Measurements from ENCODE around the gene RPRD1B. TPM values are rescaled to one million over a fixed set of nuclear protein-coding genes. Genes with fewer than 3 reads are reported as not detected.
"Not testable (repeated sequence)": the region's sequence is repeated elsewhere in the genome, so short reads cannot be mapped to it uniquely, and the experiment has no call there.

The RPRD1B gene
- polyA plus RNA-seq, 1 experiment = 21.0 TPM

- ChIA-PET POLR2A (no interaction called here), CTCF (interaction anchor here (0.8 to 1.8 kb wide), 2 partner anchors 19 to 128 kb away, joined by 4 to 5 read pairs; no protein-coding TSS in a partner anchor)
- no peak for DNase-seq (ENCODE audit: low read depth)
- no peak overlapping the region for H3K4me3 ChIP-seq (ENCODE audit: low read depth, low read length)
- no peak for TF ChIP-seq CTCF (IDR thresholded peaks at IDR 0.05; ENCODE audit: insufficient read depth, low read depth, low read length)
- H3K27me3 ChIP-seq (ENCODE audit: control insufficient read depth, insufficient read depth, low read length) = no peaks in the 10 kb centered on the region
- H3K36me3 ChIP-seq (ENCODE audit: control insufficient read depth, insufficient read depth, low read length) = peaks cover 6% of the 10 kb centered on the region
Observed at GRCh38 chr20:38092915-38093314, 59.4 kb downstream of the RPRD1B start.

GRCh38 chr20:38093641-38094077, 60.1 kb downstream of the RPRD1B start:
- Histone ChIP-seq H3K4me3 (ENCODE audit: low read depth, low read length) (no peak overlapping the region), H3K27me3 (ENCODE audit: control insufficient read depth, insufficient read depth, low read length) (no peaks in the 10 kb centered on the region), H3K36me3 (ENCODE audit: control insufficient read depth, insufficient read depth, low read length) (peaks cover 6% of the 10 kb centered on the region)
- ChIA-PET CTCF (interaction anchor here (0.9 to 1.8 kb wide), 2 partner anchors 21 to 128 kb away, joined by 5 to 6 read pairs; no protein-coding TSS in a partner anchor), POLR2A (no interaction called here)
- DNase-seq (ENCODE audit: low read depth) = no peak
- no peak for TF ChIP-seq CTCF (IDR thresholded peaks at IDR 0.05; ENCODE audit: insufficient read depth, low read depth, low read length)

GRCh38 chr20:38094373-38094891, 60.9 kb downstream of the RPRD1B start:
- H3K27me3 ChIP-seq (ENCODE audit: control insufficient read depth, insufficient read depth, low read length) = no peaks in the 10 kb centered on the region
- no peak for DNase-seq (ENCODE audit: low read depth)
- TF ChIP-seq CTCF (IDR thresholded peaks at IDR 0.05; ENCODE audit: insufficient read depth, low read depth, low read length) = no peak
- no peak overlapping the region for H3K4me3 ChIP-seq (ENCODE audit: low read depth, low read length)
- ChIA-PET CTCF (interaction anchor here (0.9 to 1.2 kb wide), 2 partner anchors 8 to 21 kb away, joined by 4 to 6 read pairs; no protein-coding TSS in a partner anchor), POLR2A (no interaction called here)
- H3K36me3 ChIP-seq (ENCODE audit: control insufficient read depth, insufficient read depth, low read length) = peaks cover 6% of the 10 kb centered on the region

GRCh38 chr20:38095017-38095686, 61.6 kb downstream of the RPRD1B start:
- Histone ChIP-seq H3K4me3 (ENCODE audit: low read depth, low read length) (no peak overlapping the region), H3K27me3 (ENCODE audit: control insufficient read depth, insufficient read depth, low read length) (no peaks in the 10 kb centered on the region), H3K36me3 (ENCODE audit: control insufficient read depth, insufficient read depth, low read length) (peaks cover 4% of the 10 kb centered on the region)
- CTCF ChIA-PET = interaction anchor here (1.2 kb wide), 1 partner anchor 9 kb away, joined by 4 read pairs; no protein-coding TSS in a partner anchor
- POLR2A ChIA-PET = no interaction called here
- TF ChIP-seq CTCF (IDR thresholded peaks at IDR 0.05; ENCODE audit: insufficient read depth, low read depth, low read length) = no peak
- no peak for DNase-seq (ENCODE audit: low read depth)

GRCh38 chr20:38098952-38099351, 65.4 kb downstream of the RPRD1B start:
- TF ChIP-seq CTCF (IDR thresholded peaks at IDR 0.05; ENCODE audit: insufficient read depth, low read depth, low read length) = no peak
- DNase-seq (ENCODE audit: low read depth) = no peak
- Histone ChIP-seq H3K27me3 (ENCODE audit: control insufficient read depth, insufficient read depth, low read length) (no peaks in the 10 kb centered on the region), H3K4me3 (ENCODE audit: low read depth, low read length) (no peak overlapping the region), H3K36me3 (ENCODE audit: control insufficient read depth, insufficient read depth, low read length) (no peaks in the 10 kb centered on the region)
- POLR2A ChIA-PET = no interaction called here
- CTCF ChIA-PET = interaction anchor here (0.8 to 1.4 kb wide), 2 partner anchors 18 to 122 kb away, joined by 3 to 5 read pairs; no protein-coding TSS in a partner anchor

GRCh38 chr20:38102206-38102605, 68.7 kb downstream of the RPRD1B start:
- H3K27me3 ChIP-seq (ENCODE audit: control insufficient read depth, insufficient read depth, low read length); DNase-seq (ENCODE audit: low read depth); H3K4me3 ChIP-seq (ENCODE audit: low read depth, low read length); H3K36me3 ChIP-seq (ENCODE audit: control insufficient read depth, insufficient read depth, low read length); POLR2A ChIA-PET; CTCF ChIA-PET: not testable (repeated sequence)

Measured in BJ (cell line).